ENCODE data around the gene SYS1.

The SYS1 gene

GRCh38 chr20:45358282-45359068 is 4.5 kb upstream of the SYS1 start:
- DNase-seq, result no peak

GRCh38 chr20:45359069-45359405 is 3.9 kb upstream of the SYS1 start:
- no peak for DNase-seq

- no peak for DNase-seq
Observed at GRCh38 chr20:45359406-45360148, 3.4 kb upstream of the SYS1 start.

- no peak for DNase-seq
Observed at GRCh38 chr20:45361793-45362192, 1.2 kb upstream of the SYS1 start.

- DNase-seq, result no peak
Observed at GRCh38 chr20:45363611-45364492, 896 bp downstream of the SYS1 start.

- DNase-seq, result no peak
Observed at GRCh38 chr20:45365444-45365970, 2.6 kb downstream of the SYS1 start.

GRCh38 chr20:45366192-45366591 is 3.2 kb downstream of the SYS1 start:
- no peak for DNase-seq

GRCh38 chr20:45366631-45367030 is 3.7 kb downstream of the SYS1 start:
- no peak for DNase-seq

- DNase-seq, result no peak
Observed at GRCh38 chr20:45367126-45367525, 4.2 kb downstream of the SYS1 start.

- DNase-seq, result no peak
Observed at GRCh38 chr20:45368221-45368980, 5.4 kb downstream of the SYS1 start.

GRCh38 chr20:45370571-45371160 is 7.7 kb downstream of the SYS1 start:
- no peak for DNase-seq

- no peak for DNase-seq
Observed at GRCh38 chr20:45372241-45372640, 9.3 kb downstream of the SYS1 start.

- DNase-seq, result no peak
Observed at GRCh38 chr20:45372646-45373352, 9.8 kb downstream of the SYS1 start.

- DNase-seq, result no peak
Observed at GRCh38 chr20:45373353-45374100, 10.6 kb downstream of the SYS1 start.

- no peak for DNase-seq
Observed at GRCh38 chr20:45374101-45374467, 11.1 kb downstream of the SYS1 start.

- DNase-seq, result no peak
Observed at GRCh38 chr20:45374966-45375365, 12.0 kb downstream of the SYS1 start.

- peak; percentile 51 for DNase-seq
Observed at GRCh38 chr20:45377269-45377668, 14.3 kb downstream of the SYS1 start.

- DNase-seq, result no peak
Observed at GRCh38 chr20:45378191-45378590, 15.2 kb downstream of the SYS1 start, which contains the start of gene TP53TG5. Gene TP53TG5, minus strand, starts transcription at chr20:45378325. Its CDS starts 89 bp downstream, at chr20:45378236.

- DNase-seq, result no peak
Observed at GRCh38 chr20:45387274-45387673, 24.3 kb downstream of the SYS1 start.

- no peak for DNase-seq
Observed at GRCh38 chr20:45390931-45391330, 28.0 kb downstream of the SYS1 start.

- DNase-seq, result no peak
Observed at GRCh38 chr20:45391559-45391958, 28.6 kb downstream of the SYS1 start.
